GM13977 (cell line): ENCODE data around the gene PRDM16.

ENCODE experiments used
- DNase-seq: peaks from one replicate; pipeline ENCODE4 v3.0.0; 2012; ENCODE audit warnings: low spot score
- in situ Hi-C: fragments of 300-500 bp; cut with MboI; formaldehyde crosslinking; loops from one replicate; pipeline ENCODE4 v1.12.0; 2022; ENCODE audit warnings: low sequenced_read_pairs, low pct_unique_long_range_greater_than_20kb, mixed read lengths, inconsistent platforms; ENCODE audit not compliant: unreplicated experiment
- TF ChIP-seq, protein P1 (sequence below): IDR thresholded peaks from 2 replicates; pipeline ENCODE4 v1.5.1; 2012; ENCODE audit warnings: mild to moderate bottlenecking, control low read depth; ENCODE audit not compliant: insufficient read depth; ENCODE audit errors: extremely low read depth, missing control alignments

The PRDM16 gene

GRCh38 chr1:3080053-3080955, 11.3 kb downstream of the PRDM16 start:
- in situ Hi-C loops, result no loop called here
- no peak for DNase-seq
- TF ChIP-seq, protein P1, sequence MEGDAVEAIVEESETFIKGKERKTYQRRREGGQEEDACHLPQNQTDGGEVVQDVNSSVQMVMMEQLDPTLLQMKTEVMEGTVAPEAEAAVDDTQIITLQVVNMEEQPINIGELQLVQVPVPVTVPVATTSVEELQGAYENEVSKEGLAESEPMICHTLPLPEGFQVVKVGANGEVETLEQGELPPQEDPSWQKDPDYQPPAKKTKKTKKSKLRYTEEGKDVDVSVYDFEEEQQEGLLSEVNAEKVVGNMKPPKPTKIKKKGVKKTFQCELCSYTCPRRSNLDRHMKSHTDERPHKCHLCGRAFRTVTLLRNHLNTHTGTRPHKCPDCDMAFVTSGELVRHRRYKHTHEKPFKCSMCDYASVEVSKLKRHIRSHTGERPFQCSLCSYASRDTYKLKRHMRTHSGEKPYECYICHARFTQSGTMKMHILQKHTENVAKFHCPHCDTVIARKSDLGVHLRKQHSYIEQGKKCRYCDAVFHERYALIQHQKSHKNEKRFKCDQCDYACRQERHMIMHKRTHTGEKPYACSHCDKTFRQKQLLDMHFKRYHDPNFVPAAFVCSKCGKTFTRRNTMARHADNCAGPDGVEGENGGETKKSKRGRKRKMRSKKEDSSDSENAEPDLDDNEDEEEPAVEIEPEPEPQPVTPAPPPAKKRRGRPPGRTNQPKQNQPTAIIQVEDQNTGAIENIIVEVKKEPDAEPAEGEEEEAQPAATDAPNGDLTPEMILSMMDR, result no peak

GRCh38 chr1:3081171-3081683, 12.2 kb downstream of the PRDM16 start:
- TF ChIP-seq, protein P1, result no peak
- in situ Hi-C loops, result no loop called here
- no peak for DNase-seq

GRCh38 chr1:3082051-3082450, 13.0 kb downstream of the PRDM16 start:
- TF ChIP-seq, protein P1, result no peak
- DNase-seq, result no peak
- in situ Hi-C loops, result no loop called here

- DNase-seq, result no peak
- TF ChIP-seq, protein P1, result no peak
Observed at GRCh38 chr1:3082571-3083516, 13.8 kb downstream of the PRDM16 start.

GRCh38 chr1:3084154-3084553, 15.2 kb downstream of the PRDM16 start:
- DNase-seq, result no peak
- in situ Hi-C loops, result no loop called here
- TF ChIP-seq, protein P1, result no peak

More at GRCh38 chr1:3082571-3083516, 13.8 kb downstream of the PRDM16 start:
- in situ Hi-C loops, result no loop called here

DNA sequence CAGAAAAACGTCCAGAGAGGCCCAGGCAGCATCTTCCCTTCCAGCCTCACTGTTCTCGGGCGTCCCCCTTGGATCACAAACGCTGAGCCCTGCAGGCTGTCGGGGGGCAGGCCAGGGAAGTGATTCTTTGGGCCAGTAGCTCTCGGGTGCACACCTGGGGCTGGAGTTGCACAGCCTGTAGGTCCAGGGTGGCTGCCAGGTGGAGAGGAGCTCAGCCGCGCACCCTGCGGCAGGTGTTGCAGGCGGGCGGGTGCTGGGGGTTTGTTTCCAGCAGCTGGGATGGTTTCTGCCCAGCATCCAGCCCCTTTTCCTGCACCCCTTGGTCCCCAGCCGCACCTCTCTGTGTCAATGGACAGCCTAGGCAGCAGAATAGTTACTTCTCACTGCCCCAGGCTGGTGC, 15.7 kb downstream of the PRDM16 start:
- in situ Hi-C loops, result no loop called here
- TF ChIP-seq, protein P1, result no peak
- no peak for DNase-seq
